H1 (cell line): ENCODE measurements around the gene INVS. TPM values are rescaled to one million over a fixed set of nuclear protein-coding genes. Genes with fewer than 3 reads are reported as not detected.

Source experiments
- EGR1 ChIP-seq: IDR thresholded peaks from 2 replicates; pipeline ENCODE4 v1.6.1; 2011; ENCODE audit warnings: low read depth, low read length, borderline replicate concordance
- POU5F1 ChIP-seq: IDR thresholded peaks from 2 replicates; pipeline ENCODE4 v1.6.1; 2011; ENCODE audit warnings: low read depth, mild to moderate bottlenecking, low read length, moderate library complexity
- polyA plus RNA-seq, 7 experiments: library from polyadenylated mRNA; depleted of rRNA in 3 of 7; stranded (reverse) in 5 of 7; unstranded in 2 of 7; fragments of >200 nt in 5 of 7; fragments of 200-250 nt in 2 of 7; gene quantifications; 1 replicate in 5 of 7; 2 replicates in 1 of 7; 4 replicates in 1 of 7; pipeline versions ENCODE4 v1.2.1 to v1.2.3, GENCODE V29; 2011 to 2013; ENCODE audit warnings: missing spikeins in 2 of 7, mixed read lengths in 2 of 7
- total RNA-seq: library from RNA; stranded (reverse); fragmentation: NEBNext Ultra II Directional; extraction: Animal tissue kit (Norgen Biotek cat#: 25700); gene quantifications from 2 replicates; pipeline ENCODE4 v1.2.1, GENCODE V29; 2021

INVS gene
- total and polyA plus RNA-seq, 2 of the 8 experiments (the other 6 are each of a cell fraction or from before 2014, with no cell fraction given) = 4.1 to 6.9 TPM

- TF ChIP-seq POU5F1 (no peak), EGR1 (no peak)
Measured at GRCh38 chr9:100072805-100073204, 26.2 kb upstream of the INVS start (continued).
